Hematopoietic multipotent progenitor cell treated with erythropoietin and hydrocortisone succinate and interleukin-3 and kit ligand, for 17 days (in vitro differentiated cells): ENCODE measurements around the gene MYO5B.
"Not testable (repeated sequence)": the region's sequence is repeated elsewhere in the genome, so short reads cannot be mapped to it uniquely, and the experiment has no call there.

ENCODE experiments used
- DNase-seq: peaks from one replicate; pipeline ENCODE4 v3.0.0-alpha.2; 2015; ENCODE audit warnings: low spot score

The MYO5B gene

DNA sequence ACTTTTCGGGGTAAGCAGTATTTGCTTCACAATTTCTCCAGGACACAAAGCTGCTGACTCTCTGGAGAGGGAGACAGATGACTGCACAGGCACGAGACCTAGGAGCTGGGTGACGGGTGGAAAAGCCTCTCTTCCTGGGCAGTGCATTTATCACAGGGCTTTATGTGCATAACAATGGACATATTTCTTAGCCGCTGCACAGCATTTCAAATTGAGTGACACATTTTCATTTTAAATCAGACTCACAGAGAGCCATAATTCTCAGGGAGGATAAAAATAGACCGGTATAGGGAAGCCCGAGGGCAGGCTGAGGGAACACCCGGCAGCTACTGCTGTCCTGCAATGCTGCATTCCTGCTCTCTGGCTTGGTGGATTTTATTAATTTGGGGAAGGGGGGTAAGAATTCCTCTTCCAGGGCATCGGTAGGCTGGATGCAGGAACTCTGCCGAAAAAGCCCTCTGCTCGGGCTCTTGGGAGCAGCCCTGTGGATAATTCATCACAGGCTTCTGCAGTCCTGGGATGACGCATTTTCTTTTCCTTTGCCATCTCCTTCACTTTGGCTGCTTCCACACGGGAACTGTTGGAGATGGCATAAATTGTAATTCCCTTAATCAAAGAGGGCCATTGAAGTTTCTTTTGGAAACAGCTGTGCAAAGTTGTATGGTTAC lies 273.5 kb downstream of the MYO5B start:
- DNase-seq: no peak

- no peak for DNase-seq
Measured at GRCh38 chr18:49920731-49921130, 274.2 kb downstream of the MYO5B start.

- DNase-seq: no peak
Measured at GRCh38 chr18:49917742-49918141, 277.2 kb downstream of the MYO5B start.

GRCh38 chr18:49915352-49915751 lies 279.6 kb downstream of the MYO5B start:
- no peak for DNase-seq

GRCh38 chr18:49913221-49913620 lies 281.7 kb downstream of the MYO5B start:
- no peak for DNase-seq

- no peak for DNase-seq
Measured at GRCh38 chr18:49911427-49911826, 283.5 kb downstream of the MYO5B start.

DNA sequence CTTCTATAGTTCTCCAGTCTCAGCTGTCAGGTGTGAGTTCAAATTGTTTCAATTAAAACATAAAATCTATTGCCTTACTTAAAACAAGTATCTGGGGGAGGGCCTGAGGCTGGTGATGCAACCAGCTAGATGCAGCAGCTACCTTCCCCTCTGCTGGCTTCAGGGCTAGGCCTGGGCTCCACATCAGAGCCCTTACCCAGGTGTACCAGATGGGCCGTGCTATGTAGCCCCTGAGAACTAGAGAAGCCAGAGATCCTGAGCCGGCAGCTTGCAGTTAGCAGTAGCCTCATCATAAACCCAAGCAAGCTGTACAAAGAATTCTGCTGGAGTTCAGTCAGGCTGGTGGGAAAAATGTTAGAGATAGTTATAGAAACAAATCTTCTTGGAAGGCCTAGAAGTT lies 284.0 kb downstream of the MYO5B start:
- no peak for DNase-seq

DNA sequence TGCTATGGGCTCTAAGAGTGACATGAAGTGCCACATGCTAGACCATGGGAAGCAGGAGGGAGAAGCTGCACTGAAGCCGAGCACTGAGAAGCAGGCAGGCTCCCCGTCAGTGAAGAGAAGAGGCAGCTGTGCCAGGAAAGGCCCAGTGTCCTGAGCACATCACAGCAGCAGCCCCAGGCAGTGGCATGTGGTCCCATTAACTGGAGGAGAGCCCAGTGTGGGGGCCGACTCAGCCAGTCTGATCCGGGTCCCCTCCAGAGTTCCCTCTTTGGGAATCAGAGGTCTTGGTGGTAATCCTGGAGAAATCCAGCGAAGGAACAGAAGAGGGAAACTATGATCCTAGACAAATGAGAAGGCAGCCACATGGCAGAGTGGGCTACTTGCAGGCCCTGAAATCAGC lies 284.9 kb downstream of the MYO5B start:
- no peak for DNase-seq

DNA sequence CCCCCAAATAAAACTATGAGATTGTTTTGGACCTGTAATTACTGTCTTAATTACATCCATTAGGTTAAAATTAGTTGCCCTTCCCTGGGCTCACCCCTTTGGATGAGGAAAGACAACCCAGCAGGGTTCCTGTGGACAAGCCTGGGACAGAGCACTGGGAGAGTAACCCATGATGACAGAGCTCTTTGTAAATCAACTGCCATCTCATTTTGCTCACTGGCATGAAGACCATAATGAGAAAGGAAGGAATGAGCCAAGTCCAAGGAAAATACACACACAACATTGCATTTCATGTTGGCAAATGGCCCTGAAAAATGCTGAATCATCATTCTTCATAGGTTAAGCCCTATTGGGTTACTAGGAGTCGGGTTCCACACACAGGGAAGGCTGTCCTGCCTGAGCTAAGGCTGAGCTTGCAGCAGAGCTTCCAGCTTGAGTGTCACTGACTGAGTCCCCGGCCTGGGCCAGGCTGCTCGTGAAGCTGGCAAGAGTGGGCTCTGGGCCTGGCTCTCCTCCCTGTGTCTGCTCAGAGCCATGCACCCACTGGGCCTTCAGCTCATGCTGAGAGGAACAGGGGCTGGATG lies 287.5 kb downstream of the MYO5B start:
- no peak for DNase-seq

DNA sequence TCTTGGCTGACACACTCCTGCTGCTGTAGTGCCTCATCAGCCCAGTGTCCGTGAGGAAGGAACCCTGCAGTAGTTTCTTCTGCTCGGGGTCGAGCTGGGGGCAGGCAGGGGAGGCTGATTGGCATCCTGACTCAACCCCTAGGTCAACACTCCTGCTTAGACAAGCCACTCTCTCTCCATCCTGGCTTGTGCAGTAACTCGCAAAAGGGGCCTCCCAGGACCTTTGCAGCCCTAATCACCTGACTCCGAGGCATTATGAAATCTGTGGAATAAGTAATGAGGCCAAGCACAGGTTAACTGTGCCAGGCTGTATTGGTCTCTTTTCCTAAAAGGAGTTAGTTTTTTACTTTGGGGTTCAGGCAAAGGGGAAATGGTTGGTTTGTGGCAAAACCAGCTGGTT lies 289.2 kb downstream of the MYO5B start:
- DNase-seq: no peak

GRCh38 chr18:49904871-49905555 lies 289.9 kb downstream of the MYO5B start:
- no peak for DNase-seq

DNA sequence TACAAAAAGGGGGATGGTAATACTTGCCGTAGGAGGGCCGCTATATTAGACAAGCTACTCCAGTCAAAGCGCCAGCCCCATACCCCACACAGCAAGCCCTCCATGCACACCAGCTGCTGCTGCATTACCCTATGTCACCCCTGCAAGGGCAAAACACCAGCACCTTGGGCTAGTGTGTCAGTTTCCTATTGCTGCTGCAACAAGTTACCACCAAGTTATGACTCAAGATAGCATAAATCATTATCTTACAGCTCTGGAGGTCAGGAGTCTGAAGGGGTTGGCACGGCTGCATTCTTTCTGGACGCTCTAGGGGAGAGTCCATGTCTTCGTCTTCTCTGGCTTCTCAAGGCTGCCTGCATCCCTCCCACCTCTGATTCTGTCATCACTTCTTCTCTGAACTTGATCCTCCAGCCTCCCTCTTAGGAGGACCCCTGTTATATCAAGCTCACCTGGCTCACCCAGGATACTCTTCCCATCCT lies 293.0 kb downstream of the MYO5B start:
- no peak for DNase-seq

DNA sequence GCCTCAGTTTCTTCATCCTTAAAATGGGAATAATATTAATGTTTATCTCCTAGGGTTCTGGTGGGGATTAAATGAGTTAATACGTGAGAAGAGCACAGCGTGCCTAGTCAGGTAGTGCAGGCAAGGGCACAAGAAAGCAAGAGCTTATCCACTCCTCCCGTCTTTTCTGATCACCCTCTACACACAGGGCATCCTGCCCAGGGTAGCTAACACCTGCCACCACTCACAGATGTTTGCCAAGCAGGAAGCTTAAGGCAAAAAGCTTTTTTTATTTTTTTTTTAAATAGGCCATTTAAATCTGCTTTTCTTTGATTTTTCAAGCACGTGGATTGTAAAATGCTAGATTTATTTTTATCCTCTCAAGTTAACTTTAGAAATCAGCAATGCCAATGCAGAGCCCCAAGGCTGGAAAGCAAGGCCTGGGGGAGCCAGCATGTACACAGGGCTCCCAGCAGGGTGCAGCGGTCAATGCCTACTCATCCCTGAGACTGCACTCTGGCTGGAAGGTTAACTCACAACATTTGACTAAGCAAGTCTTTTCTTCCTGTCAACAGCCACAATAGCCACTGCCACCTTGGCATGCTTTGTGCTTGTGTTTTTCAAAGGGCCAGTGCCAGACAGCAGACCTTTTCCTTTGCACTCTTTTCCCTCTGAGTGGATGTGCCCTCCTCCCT lies 295.2 kb downstream of the MYO5B start:
- DNase-seq: no peak

DNA sequence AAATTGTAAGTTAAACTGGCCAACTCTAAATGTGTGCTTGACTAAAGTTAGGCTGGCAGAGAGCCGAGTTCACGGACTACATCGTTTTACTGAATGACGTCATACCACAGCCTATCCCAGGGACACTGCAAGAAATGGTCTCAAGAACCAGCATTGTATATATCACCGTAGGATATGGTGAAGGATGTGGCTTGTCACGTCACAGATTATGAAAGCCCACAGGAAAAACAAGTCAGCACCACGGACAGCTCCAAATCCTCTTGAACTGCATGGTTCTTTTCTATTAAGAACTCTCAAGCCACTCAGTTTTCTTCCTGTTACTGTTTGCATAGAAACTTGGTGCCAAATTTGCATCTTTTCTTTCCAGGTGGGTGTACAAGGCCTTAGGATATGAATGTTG lies 296.5 kb downstream of the MYO5B start:
- no peak for DNase-seq

DNA sequence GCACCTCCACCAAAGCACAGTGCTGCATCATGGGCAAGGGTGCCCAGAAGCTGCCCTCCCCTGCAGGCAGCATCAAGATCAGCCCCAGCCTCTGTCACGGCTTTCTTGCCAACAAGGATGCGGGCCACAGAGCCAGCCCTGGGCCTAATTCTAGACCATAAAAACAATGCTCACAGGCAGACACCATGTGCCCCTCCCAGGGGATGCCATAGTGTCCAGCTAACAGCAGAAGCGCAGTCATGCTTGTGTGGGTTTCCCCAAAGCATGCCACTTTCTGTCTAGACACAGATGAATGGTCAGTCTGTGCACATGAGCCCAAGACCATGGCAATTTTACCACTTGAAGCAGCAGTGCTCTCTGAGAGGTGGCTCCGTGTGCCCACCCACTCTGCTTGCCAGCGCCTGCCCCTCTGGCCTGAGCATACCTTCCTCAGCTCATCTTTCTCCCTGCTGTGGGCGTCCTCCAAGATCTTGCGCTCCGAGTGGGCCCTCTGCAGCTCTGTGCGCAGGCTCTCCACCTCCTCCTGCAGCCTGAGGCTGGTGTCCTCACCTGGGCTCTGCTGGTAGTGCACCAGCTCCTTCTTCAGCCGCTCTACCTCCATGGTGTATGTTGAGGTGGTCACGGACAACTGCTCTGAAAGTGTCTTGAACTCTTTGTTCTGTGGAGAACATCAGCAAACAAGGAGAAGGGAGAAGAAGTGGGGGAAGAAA lies 300.3 kb downstream of the MYO5B start:
- no peak for DNase-seq

GRCh38 chr18:49893036-49893435 lies 301.9 kb downstream of the MYO5B start:
- DNase-seq: no peak

- DNase-seq: no peak
Measured at GRCh38 chr18:49892148-49892924, 302.6 kb downstream of the MYO5B start.

DNA sequence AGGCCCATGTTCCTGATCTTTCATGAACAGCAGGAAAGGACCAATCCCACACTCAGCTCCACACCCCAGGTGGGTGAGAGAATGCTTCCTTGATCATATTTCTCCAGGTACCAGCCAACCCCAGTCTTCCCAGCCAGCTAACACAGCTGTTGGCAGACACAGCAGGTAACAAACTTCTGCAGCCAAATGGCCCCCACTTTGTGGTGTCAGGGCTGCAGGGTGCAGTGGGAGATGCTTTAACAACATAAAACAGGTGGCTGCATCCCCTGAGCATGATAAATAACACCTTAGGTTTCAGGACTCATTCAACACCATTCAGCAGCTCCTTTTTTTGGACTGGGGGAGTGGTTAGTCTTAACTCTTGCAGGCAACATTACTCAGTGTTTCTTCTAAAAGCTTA lies 304.9 kb downstream of the MYO5B start:
- no peak for DNase-seq

- DNase-seq: not testable (repeated sequence)
Measured at GRCh38 chr18:49889552-49889951, 305.4 kb downstream of the MYO5B start.

DNA sequence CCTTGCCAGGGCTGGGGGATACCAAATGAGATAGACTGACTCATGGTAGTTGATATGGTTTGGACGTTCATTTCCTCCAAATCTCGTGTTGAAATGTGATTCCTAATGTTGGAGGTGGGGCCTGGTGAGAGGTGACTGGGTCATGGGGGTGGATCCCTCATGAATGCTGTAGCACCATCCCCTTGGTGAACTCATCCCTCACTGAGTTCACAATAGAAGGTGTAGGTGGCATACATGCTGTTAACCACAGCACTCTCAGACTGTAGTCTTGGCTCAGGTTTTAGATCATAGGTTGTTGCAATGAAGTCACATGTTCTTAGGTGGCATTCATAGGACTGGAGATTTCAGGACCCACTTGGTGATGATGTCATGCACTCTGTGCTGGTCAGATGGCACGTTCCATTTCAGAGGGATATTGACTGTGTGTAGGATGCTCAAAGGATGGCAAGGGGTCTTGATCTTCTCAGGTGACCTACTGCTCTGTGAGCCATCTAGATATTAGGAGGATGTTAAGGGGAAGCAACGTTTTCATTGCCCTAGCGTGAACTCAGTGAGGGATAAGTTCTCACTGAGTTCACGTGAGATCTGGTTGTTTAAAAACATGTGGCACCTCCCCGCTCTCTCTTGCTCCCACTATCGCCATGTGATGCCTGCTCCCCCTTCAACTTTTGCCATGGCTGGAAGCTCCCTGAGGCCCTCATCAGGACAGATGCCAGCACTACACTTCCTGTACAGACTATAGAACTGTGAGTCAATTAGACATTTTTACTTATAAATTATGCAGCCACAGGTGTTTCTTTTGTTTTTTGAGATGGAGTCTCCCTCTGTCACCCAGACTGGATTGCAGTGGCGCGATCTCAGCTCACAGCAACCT lies 307.8 kb downstream of the MYO5B start:
- no peak for DNase-seq
